Amniotic epithelial cell (primary cell): ENCODE measurements around the gene PRLHR.
"Not testable (repeated sequence)": the region's sequence is repeated elsewhere in the genome, so short reads cannot be mapped to it uniquely, and the experiment has no call there.

Experiments
- DNase-seq: peaks from one replicate; pipeline ENCODE4 v3.0.0-alpha.2; 2010; ENCODE audit warnings: low read depth

PRLHR gene

GRCh38 chr10:118595598-118596425 lies at the start of gene PRLHR:
Gene PRLHR, minus strand, starts transcription at chr10:118595648. Its CDS starts 404 bp downstream, at chr10:118595244.
- DNase-seq, result peak; percentile 16

- DNase-seq, result no peak
Measured at GRCh38 chr10:118642228-118642627, 46.8 kb upstream of the PRLHR start.

- no peak for DNase-seq
Measured at GRCh38 chr10:118638680-118639079, 43.2 kb upstream of the PRLHR start.

GRCh38 chr10:118635674-118636402 lies 40.4 kb upstream of the PRLHR start:
- DNase-seq, result no peak

- no peak for DNase-seq
Measured at GRCh38 chr10:118633786-118634185, 38.3 kb upstream of the PRLHR start.

- no peak for DNase-seq
Measured at GRCh38 chr10:118629211-118629610, 33.8 kb upstream of the PRLHR start.

- DNase-seq, result no peak
Measured at GRCh38 chr10:118628397-118628796, 32.9 kb upstream of the PRLHR start.

- no peak for DNase-seq
Measured at GRCh38 chr10:118626953-118627352, 31.5 kb upstream of the PRLHR start.

- no peak for DNase-seq
Measured at GRCh38 chr10:118625504-118625903, 30.1 kb upstream of the PRLHR start.

- DNase-seq, result no peak
Measured at GRCh38 chr10:118624747-118625146, 29.3 kb upstream of the PRLHR start.

GRCh38 chr10:118621304-118621942 lies 26.0 kb upstream of the PRLHR start:
- no peak for DNase-seq

- not testable (repeated sequence) for DNase-seq
Measured at GRCh38 chr10:118613863-118614262, 18.4 kb upstream of the PRLHR start.

- DNase-seq, result no peak
Measured at GRCh38 chr10:118610577-118610976, 15.1 kb upstream of the PRLHR start.

- DNase-seq, result no peak
Measured at GRCh38 chr10:118607768-118608354, 12.4 kb upstream of the PRLHR start.

GRCh38 chr10:118605694-118606093 lies 10.2 kb upstream of the PRLHR start:
- DNase-seq, result no peak

- no peak for DNase-seq
Measured at GRCh38 chr10:118596426-118597124, 1.1 kb upstream of the PRLHR start.

- no peak for DNase-seq
Measured at GRCh38 chr10:118595064-118595420, 406 bp downstream of the PRLHR start.

- DNase-seq, result peak; percentile 20
Measured at GRCh38 chr10:118594392-118595063, 920 bp downstream of the PRLHR start.

GRCh38 chr10:118592675-118593330 lies 2.6 kb downstream of the PRLHR start:
- no peak for DNase-seq

- peak; percentile 6 for DNase-seq
Measured at GRCh38 chr10:118590334-118590733, 5.1 kb downstream of the PRLHR start.
